GM21515 (cell line): ENCODE results near the gene CDHR2.
"Not testable (repeated sequence)": the region's sequence is repeated elsewhere in the genome, so short reads cannot be mapped to it uniquely, and the experiment has no call there.

ENCODE experiments used
- ATAC-seq: cut with Tn5 transposase; IDR thresholded peaks from one replicate; pipeline ENCODE4 v1.9.1; 2021; ENCODE audit not compliant: unreplicated experiment

Gene CDHR2

DNA sequence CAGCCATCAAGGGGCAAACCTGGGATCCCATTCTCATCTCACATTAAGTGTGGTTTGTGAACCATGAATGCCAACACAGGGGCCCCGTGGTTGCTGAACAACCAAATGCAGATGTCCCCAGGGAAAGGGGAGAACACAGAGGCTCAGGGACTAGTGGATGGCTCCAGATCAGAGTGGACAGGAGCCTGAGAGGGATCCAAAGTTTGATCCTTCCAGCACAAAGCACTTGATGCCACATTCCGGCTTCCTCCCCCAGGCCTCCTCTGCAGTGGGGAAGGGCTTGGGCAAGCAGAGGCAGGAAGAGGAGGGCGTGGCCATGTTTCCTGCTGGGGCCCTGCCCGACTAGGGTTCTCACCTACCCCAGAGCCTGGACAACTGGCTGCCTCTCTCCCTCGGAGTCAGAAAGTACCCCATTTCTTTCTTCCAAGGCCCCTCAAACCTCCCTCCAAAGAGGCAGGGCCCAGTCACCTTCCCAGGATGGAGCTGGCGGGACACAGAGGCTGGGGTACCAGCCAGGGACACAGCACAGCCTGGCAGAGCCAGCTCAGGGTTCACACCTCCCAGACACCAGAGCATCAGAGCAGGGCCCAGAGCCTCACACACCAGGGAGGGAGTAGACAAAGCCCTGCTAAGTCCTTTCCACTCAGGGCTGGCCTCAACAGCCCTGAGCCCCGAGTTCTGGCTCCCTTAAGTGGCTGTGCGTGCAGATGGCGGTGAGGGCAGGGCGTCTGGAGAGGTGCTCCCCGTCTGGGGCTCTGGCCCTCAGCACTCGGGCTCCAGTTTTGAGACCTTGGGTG lies 7.6 kb upstream of the CDHR2 start:
- no peak for ATAC-seq

DNA sequence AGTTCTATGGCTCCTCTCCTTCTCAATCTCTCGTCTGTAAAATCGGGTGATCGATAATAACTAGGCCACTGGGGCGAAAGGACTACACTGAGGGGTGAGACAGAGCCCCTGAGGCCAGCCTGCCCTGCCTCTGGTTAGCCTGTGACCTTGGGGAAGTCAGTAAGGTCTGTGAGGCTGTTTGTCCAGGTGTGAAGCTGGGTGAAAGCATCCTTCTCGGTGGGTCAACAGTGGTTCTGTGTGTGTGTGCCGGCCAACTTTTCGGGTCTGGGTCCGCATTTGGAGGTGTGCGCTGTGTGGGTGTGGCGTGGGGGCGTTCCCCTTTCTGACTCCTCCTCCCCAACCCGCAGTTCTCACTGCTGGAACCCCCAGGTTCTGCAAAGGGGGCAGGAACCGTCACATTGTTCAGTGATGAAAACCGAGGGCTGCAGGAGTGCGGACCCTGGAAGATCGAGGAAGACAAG lies 7.0 kb upstream of the CDHR2 start:
- no peak for ATAC-seq

DNA sequence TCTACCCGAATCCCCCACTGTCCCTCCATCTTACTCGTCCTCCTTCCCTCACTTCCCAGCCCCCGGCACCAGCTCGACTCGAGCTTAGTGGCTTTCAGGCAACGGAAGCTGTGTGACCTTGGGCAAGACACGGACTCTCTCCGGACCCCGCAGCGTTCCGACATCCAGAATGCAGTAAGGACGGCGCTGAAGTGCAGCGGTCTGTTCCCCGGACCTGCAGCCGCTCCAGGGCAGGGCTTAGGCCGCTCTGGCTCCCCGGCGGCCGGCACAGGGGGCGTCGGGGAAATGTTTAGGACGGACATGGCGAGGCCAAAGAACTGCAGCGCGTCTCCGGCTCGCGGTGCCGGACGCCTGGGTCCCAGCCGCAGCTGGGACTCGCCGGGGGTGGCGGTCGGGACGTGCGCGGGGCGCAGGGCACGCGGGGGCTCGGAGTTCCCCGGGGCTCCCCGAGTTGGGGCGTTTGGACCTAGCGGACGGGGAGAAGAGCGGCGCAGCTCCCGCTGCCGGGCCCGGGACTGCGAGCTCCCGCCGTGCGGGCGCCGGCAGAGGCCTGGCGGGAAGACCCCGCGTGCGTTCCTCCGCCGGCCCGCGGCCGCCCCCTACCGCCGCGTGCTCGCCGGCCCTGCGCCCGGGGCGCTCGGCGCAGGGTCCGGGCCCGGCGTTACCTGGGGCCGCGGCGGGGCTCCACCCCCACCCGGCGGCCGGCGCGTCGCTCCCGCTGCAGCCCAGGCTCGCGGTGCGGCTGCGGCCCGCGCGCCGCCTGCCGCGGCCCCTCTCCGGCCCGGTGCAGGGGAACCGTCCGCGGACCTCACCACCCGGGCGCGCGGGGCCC lies 6.3 kb upstream of the CDHR2 start:
- peak; percentile 43 for ATAC-seq

DNA sequence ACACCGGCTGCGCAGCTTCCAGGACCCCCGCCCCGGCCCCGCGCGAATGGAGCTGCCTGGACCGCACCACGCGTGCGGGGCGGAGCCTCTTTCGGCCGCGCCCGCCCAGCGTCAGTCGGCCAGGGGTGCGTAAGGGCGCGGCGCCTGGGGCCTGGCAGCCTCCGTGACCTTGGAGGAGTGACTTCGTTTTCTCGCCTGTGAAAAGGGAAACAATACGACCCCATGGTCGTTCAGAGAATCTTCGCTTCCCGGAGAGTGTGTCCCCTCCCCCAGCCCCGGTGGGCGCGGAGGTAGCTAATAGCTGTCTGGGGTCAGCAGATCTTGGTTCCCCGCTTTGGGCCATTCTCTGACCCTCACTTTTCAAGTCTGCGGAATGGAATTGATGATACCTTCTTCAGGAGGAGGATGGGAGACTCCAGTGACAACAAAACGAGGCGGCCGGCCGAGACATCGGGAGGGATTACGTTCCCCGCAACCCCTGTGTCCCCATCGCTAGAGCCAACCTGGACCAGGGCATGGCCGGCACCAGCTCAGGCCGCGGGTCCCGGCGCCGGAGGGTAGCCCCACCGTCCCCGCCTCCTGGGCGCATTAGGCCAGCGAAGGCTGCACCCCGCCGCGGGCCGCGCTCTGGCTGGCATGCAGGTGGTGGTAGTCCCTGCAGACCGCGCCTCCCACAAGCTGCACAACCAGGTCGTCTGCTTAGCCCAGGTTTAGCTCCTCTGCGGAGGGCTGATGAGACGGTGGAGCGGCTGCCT lies 5.5 kb upstream of the CDHR2 start:
- ATAC-seq = peak; percentile 66

DNA sequence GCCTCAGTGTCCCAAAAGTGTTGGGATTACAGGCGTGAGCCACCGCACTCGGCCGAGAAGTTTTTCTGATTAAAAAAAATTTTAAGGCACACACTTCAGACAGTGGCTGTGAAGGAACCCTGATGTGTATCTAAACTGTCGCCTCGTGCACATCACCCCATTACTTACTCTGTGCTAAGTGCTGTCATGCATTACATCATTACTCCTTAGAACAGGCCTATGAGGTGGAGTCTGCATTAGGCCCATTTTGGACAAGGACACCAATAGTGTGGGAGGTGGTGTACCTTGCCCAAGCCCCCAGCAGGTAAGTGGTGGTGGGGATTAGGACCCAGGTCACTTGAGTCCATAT lies 3.8 kb upstream of the CDHR2 start:
- no peak for ATAC-seq

DNA sequence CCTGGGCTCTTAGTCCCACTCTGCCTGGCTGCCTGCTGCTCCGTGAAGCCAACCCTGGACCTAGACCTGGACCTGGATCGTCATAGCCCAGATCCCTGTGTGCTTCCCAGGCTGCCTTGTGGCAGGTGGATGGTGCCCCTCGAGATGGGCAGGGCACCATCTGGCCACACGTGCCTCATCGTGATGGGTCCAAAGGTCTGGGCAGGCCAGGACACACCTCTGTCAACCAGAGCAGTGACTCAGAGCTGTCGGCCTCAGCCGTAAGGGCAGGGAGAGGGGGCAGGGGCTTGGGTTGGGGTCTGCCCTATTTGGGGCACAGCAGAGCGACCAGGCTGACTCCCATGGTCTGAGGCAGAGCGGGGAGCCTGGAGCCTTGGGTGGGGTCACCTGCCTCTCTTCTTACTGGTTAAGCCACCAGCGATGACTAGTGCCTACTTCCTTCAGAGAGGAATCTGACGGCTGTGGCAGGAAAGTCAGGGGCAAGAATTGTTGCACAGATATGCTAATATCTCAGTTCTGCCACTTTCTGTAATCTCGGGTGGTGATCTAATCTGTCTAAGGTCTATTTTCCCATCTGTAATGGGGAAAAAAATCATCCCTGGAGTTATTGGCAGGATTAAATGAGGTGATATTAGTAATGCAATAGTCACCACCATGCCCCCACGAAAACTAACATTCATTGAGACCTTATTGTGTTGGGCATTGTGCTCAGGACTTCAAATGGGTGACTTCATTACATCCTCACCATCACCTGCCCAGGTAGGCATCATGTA lies 3.2 kb upstream of the CDHR2 start:
- no peak for ATAC-seq

DNA sequence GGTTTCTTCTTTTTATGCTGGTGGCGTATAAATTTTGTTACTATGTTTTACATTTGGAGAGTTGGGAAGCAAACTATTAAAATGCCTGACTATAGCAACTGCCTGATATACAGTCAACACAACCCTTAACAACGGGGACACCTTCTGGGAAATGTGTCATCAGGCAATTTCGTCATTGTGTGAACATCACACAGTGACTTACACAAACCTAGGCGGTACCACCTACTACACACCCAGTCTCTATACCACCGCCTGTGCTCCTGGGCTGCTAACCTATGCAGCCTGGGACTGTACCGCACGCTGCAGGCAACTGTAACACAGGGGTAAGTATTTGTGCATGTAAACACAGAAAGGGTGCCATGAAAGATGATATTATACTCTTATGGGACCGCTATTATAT lies 1.3 kb upstream of the CDHR2 start:
- no peak for ATAC-seq

DNA sequence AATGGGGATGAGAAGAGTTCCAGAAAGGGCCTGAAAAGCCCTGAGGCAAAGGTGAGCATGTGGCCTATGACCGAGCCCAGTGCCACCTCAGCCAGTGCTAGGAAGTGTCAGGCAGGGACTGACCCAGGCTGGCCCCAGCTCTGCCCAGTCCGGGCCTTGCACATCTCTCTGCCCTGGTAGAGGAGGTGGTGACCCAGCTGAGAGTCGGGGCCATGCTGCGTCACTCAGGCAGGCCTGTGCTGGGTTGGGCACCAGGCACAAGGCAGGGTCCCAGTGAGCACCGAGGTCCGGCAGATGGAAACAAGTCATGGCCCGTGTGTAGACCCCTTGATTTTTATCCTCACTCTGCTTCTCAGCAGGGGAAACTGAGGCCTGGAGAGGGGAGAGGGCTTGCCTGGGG lies 729 bp downstream of the CDHR2 start:
- ATAC-seq = no peak

DNA sequence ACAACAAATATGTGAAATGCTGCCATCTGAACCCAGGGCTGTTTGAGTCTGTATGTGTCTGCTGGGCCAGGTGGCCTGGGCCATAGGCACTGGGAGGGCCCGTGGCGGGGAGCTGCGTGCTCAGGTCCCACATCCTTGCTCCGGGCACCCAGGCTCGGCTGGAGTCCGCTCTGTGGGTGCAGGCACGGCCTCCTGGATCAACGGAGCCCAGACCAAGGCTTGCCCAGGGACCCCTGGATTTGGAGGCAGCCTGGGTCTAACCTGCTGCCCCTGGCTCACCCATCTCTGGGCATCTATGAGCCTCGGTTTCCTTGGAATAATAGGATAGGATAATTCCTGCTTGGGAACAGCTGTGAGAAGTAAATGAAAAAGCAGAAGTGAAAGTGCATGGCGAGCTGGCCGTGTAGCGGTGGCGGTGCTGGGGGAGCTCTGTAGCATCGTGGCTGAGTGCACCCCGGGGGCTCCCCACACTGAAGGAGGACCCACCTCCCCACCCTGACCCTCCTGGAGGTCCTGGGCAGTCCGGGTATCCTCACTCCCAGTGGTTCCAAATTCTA lies 1.2 kb downstream of the CDHR2 start:
- ATAC-seq = no peak

DNA sequence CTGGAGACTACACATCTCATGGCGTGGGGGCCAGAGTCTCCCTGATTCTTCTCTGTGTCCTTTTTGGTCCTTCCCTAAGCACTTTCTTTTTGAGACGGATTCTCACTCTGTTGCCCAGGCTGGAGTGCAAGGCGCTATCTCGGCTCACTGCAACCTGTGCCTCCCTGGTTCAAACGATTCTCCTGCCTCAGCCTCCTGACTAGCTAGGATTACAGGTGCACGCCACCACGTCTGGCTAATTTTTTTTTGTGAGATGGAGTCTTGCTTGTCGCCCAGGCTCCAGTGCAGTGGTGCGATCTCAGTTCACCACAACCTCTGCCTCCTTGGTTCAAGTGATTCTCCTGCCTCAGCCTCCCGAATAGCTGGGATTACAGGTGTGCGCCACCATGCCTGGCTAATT lies 1.8 kb downstream of the CDHR2 start:
- ATAC-seq = not testable (repeated sequence)

DNA sequence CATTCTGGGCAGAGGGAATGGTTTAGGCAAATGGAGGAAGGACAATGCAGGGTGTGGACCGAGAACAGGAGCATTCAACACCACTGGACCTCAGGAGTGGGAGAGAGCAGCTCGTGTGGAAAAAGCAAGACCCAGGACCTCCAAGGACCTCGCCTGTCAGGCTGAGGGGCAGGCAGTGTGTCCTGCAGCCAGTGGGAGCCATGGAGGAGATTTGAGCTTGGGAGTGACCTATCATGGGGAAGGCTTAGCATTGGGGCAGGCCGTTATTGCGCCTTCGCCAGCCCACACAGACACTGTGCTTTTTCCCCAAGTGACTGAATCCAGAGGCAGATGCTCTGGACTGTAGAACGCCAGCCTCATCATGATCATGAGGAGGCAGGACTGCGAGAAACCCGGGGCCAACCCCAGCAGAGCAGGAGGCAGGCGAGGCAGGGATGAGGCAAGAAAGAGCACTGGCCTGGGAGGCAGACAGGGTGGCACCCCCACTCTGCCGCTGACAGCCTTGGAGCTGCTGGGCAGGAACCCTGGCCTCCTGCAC lies 3.3 kb downstream of the CDHR2 start:
- ATAC-seq = no peak

DNA sequence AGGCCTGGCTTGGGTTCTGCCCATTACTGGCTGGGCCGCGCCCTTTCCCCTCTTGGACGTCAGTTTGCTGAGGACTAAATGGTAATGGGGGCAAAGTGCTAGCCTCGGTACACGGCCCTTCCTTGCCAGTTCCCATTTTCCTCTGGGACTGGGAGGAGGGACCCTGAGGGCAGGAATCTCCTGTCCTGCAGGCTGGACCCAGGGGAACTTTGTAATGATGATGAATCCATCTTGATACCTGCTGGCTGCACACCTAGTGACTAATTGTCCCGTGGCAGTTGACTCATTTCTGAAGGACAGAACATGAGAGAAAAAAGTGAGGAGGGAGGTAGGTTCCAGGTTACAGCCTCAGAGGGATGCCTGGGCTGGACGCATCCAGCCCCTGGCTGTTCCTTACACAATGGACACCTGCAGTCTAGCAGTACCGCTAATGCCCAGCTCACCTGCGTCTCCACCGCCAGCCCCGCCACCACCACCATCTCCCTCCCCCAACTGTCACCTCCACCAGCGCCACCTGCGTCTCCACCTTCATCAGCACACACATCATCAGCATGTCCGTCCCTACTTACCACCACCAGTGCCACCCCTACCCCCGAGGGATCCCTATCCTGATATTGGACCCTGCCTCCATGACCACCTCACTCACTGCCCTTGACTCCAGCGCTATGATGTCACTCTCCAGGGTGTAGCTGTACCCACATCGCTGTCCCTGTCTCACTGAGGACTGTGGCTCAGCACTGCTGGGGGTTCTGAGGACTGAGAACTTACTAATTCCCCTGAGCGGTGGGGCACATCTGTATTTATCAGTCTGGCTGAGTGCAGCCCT lies 4.3 kb downstream of the CDHR2 start:
- no peak for ATAC-seq

DNA sequence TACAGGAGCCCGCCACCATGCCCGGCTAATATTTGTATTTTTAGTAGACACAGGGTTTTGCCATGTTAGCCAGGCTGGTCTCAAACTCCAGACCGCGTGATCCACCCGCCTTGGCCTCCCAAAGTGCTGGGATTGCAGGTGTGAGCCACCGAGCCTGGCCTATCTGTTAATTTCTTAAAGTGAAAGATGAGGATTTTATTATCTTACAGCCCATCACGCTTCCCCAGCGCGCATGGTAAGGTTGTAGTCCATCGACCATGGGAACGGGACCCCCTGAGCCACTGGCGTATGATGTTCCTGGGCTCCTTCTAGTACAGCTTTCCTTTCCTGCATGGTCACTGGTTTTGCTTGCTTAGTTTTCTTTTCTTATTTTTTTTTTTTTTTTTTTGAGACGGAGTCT lies 8.7 kb downstream of the CDHR2 start:
- no peak for ATAC-seq

DNA sequence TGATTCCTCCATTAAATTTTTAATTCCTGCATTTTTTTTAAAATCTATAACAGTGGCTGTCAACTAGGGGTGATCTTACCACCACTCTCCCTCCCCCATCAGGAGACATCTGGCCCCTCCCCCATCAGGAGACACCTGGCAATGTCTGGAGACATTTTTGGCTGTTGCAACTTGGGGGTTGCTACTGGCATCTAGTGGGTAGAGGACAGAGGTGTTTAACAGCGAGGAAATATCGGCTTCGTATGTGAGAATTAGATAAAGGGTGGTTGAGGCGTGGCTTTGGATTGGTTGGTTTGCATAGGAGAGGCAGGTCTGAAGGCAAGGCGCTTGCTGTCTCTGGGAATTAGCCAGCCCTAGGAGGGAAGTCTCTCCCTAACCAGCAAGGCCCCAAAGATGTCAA lies 10.5 kb downstream of the CDHR2 start:
- ATAC-seq = no peak

DNA sequence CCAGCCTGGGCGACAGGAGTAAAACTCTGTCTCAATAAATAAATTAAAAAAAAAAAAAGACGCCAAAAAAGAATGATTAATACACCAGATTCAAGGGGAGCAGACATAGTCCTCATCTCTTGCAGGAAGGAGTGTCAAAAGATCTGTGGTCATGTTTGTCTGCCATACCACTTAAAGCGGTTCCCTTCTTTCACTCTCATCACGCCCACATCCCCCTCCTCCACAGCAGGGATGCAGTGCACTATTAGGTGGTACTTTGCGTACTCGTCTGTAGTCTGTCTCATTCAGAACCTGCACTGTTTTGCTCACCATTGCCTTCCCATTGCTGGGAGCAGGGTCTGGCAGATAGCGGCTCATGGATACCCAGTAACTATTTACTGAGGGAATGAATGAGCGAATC lies 11.2 kb downstream of the CDHR2 start:
- ATAC-seq = no peak

DNA sequence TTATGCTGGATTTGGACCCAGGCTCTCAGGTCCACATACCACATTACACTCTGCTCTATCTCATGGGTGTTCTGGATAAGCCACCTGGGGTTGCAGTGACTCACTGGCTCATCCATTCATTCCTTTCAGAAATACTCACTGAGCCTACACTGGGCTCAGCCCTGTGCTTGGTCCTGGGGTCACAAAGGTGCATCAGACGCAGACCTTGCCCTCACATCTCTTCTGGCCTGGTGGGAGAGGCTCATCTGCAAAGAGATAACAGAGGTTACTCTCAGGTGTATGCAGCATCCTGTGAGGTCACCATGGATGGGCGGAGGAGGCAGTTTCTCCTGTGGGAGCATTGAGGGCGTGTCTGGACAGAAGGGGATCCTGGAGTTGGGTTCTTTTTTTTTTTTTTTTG lies 12.1 kb downstream of the CDHR2 start:
- no peak for ATAC-seq

DNA sequence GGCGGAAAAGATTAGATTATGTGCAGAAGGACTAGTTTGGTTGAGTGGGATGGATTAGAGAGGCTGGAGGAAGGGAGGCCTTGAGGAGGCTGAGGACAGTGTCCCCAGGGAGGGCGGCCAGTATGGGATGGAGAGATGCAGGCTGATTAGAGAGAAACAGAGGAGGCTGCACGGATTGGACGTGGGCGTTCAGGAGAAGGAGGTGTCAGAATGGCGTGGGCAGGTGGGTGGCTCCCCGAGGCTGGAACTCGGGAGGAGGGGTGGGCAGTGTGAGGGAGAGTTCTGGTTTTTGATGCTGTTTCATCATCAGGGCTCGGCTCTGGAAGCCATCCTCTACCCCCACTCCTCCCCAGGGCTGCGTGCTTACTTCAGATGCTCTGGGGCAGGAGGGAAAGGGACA lies 13.0 kb downstream of the CDHR2 start:
- no peak for ATAC-seq

DNA sequence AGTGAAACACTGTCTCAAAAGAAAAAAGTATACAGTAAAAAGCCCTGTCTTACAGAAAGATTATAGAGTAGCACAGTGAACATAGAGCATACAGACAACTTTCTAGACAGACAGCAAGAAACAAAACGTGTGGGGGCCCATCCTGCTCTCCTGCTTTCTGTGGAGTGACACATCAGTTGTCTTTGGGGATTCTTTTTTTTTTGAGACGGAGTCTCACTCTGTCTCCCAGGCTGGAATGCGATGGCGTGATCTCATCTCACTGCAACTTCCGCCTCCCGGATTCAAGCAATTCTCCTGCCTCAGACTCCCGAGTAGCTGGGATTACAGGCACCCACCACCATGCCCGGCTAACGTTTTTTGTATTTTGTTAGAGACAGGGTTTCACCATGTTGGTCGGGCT lies 14.9 kb downstream of the CDHR2 start:
- ATAC-seq = no peak

DNA sequence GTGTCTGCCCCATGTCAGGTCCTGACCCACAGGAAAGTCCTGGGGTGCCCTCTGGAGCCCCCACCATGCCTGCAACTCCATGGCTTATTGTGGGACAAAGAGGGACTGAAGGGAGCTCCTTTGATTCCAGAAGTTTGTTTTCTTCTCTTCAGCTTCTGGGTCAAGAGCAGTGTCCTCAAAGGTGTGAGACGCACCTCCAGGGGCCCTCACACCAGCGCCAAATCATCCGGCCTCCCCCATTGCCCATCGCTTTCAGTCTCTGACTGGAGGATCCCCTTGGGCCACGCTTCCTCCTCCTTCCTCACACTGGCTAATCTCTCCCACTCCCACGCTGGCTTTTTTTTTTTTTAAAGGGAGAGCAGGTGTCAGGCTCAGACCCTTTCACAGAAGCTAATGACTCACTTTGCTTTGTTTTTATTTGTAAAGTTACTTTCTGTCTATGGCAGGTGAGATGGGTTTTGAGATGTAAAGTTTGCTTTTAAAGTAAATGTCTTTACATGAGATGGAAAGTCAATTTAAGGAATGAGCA lies 16.7 kb downstream of the CDHR2 start:
- ATAC-seq = no peak
